ENCODE results near the gene SPSB1. TPM values are rescaled to one million over a fixed set of nuclear protein-coding genes. Genes with fewer than 3 reads are reported as not detected.

Gene SPSB1
- total and polyA plus RNA-seq, 2 donors from 2014 or later = 12.7 to 25.9 TPM

DNA sequence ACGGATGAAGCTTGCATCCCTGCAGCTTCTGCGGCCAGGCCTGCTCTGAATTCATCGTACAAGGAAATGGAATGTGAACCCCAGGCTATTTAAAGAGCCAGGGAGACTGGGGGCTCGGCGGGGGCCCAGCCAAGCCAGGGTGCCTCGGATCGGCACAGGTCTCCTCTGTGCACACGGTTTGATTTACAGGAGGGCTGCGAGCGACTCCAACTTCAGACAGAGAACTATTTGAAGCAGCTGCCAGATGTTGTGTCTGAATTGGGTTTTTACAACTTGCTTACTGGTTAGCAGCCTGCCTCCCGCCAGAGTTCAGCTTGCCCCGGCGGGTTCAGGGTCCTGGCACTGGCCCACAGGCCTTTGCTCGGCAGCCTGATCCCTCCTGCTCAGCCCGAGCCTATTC lies 83.2 kb downstream of the SPSB1 start:
- DNase-seq = peak; percentile 58 to 92 (median 65)
- Histone ChIP-seq H3K9ac (ENCODE audit: low read length in 3 of 3) (no peak overlapping the region), H3K27ac (ENCODE audit: low read depth in 2 of 2, low read length in 2 of 2) (peak overlapping the region; percentile 71 to 84), H3K4me3 (ENCODE audit: low read length in 3 of 3) (no peak overlapping the region), H3K4me1 (ENCODE audit: control insufficient read depth in 2 of 3, insufficient read depth in 2 of 3, low read depth in 1 of 3, low read length in 3 of 3) (peaks cover 0 to 14% (median 9%) of the 10 kb centered on the region in 3 donors), H3K9me3 (ENCODE audit: control insufficient read depth in 2 of 3, insufficient read depth in 1 of 3, low read length in 3 of 3) (no peaks in the 10 kb centered on the region), H3K27me3 (ENCODE audit: control insufficient read depth, insufficient read depth, low read length) (no peaks in the 10 kb centered on the region), H3K36me3 (ENCODE audit: control insufficient read depth in 2 of 3, insufficient read depth in 3 of 3, low read length in 3 of 3) (no peaks in the 10 kb centered on the region)
- no peak for FAIRE-seq
- TF ChIP-seq, protein P1, sequence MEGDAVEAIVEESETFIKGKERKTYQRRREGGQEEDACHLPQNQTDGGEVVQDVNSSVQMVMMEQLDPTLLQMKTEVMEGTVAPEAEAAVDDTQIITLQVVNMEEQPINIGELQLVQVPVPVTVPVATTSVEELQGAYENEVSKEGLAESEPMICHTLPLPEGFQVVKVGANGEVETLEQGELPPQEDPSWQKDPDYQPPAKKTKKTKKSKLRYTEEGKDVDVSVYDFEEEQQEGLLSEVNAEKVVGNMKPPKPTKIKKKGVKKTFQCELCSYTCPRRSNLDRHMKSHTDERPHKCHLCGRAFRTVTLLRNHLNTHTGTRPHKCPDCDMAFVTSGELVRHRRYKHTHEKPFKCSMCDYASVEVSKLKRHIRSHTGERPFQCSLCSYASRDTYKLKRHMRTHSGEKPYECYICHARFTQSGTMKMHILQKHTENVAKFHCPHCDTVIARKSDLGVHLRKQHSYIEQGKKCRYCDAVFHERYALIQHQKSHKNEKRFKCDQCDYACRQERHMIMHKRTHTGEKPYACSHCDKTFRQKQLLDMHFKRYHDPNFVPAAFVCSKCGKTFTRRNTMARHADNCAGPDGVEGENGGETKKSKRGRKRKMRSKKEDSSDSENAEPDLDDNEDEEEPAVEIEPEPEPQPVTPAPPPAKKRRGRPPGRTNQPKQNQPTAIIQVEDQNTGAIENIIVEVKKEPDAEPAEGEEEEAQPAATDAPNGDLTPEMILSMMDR (IDR thresholded peaks at IDR 0.05; ENCODE audit: borderline replicate concordance, extremely low read depth, insufficient read depth) = no peak
- intact Hi-C loops (cut with DNase I) = no loop called here

DNA sequence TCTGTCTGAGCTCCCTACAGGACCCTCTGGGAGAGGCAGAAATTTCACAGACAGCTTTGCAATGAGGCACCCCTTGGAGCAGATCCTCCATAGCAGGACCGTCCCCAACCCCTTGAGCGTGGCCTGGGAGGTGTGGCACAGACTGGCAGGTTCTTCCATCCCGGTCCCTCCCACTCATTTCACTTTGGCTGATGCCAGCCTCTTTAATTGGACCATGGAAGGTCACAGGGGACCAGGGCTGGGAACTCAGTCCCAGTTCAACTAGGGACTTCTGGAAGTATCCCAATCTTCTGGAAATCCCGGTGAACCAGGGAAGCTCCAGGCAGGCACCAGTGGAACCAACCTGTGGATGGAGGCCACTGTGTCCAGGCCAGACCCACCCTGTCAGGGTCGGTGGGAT lies 83.7 kb downstream of the SPSB1 start:
- H3K27me3 ChIP-seq (ENCODE audit: control insufficient read depth, insufficient read depth, low read length) = no peaks in the 10 kb centered on the region
- no peaks in the 10 kb centered on the region for H3K36me3 ChIP-seq (ENCODE audit: control insufficient read depth in 2 of 3, insufficient read depth in 3 of 3, low read length in 3 of 3)
- H3K4me1 ChIP-seq (ENCODE audit: control insufficient read depth in 2 of 3, insufficient read depth in 2 of 3, low read depth in 1 of 3, low read length in 3 of 3) = peaks cover 0 to 14% (median 9%) of the 10 kb centered on the region in 3 donors
- FAIRE-seq (no peak), DNase-seq (peak in 1 of 5 donors; percentile 38)
- no peaks in the 10 kb centered on the region for H3K9me3 ChIP-seq (ENCODE audit: control insufficient read depth in 2 of 3, insufficient read depth in 1 of 3, low read length in 3 of 3)
- H3K27ac ChIP-seq (ENCODE audit: low read depth in 2 of 2, low read length in 2 of 2) = peak overlapping the region; percentile 71 to 84
- TF ChIP-seq, protein P1 (IDR thresholded peaks at IDR 0.05; ENCODE audit: borderline replicate concordance, extremely low read depth, insufficient read depth) = no peak
- intact Hi-C loops (cut with DNase I) = no loop called here
- H3K9ac ChIP-seq (ENCODE audit: low read length in 3 of 3) = no peak overlapping the region
- no peak overlapping the region for H3K4me3 ChIP-seq (ENCODE audit: low read length in 3 of 3)

DNA sequence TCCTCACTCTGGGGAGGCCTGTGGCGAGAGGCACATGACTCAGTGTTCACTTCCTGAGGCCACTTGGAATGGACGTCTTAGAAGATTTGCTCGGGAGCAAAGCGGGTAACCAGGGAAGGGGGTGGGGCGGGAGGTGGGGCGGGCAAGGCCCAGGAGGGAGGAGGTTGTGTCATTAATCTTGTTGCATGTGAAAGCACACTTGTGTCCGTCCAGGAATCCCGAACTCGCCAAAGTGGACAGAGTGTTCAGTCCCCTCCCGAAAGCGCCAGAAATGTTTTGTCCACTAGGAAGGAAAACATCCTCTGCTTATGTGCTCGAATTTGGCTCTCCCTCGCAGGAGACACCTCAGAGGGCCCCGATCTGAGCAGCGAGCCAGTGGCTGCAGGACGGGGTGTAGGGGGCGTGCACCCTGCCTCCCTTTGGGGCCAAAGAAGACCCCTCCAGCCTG lies 84.2 kb downstream of the SPSB1 start:
- no peaks in the 10 kb centered on the region for H3K36me3 ChIP-seq (ENCODE audit: control insufficient read depth in 2 of 3, insufficient read depth in 3 of 3, low read length in 3 of 3)
- intact Hi-C loops (cut with DNase I) = no loop called here
- peak overlapping the region; percentile 71 to 84 for H3K27ac ChIP-seq (ENCODE audit: low read depth in 2 of 2, low read length in 2 of 2)
- FAIRE-seq (no peak), DNase-seq (peak in 3 of 5 donors; percentile 45 to 84 (median 67))
- H3K27me3 ChIP-seq (ENCODE audit: control insufficient read depth, insufficient read depth, low read length) = no peaks in the 10 kb centered on the region
- no peak overlapping the region for H3K4me3 ChIP-seq (ENCODE audit: low read length in 3 of 3)
- H3K4me1 ChIP-seq (ENCODE audit: control insufficient read depth in 2 of 3, insufficient read depth in 2 of 3, low read depth in 1 of 3, low read length in 3 of 3) = peaks cover 0 to 14% (median 8%) of the 10 kb centered on the region in 3 donors
- TF ChIP-seq, protein P1 (IDR thresholded peaks at IDR 0.05; ENCODE audit: borderline replicate concordance, extremely low read depth, insufficient read depth) = no peak
- H3K9me3 ChIP-seq (ENCODE audit: control insufficient read depth in 2 of 3, insufficient read depth in 1 of 3, low read length in 3 of 3) = no peaks in the 10 kb centered on the region
- H3K9ac ChIP-seq (ENCODE audit: low read length in 3 of 3) = no peak overlapping the region

DNA sequence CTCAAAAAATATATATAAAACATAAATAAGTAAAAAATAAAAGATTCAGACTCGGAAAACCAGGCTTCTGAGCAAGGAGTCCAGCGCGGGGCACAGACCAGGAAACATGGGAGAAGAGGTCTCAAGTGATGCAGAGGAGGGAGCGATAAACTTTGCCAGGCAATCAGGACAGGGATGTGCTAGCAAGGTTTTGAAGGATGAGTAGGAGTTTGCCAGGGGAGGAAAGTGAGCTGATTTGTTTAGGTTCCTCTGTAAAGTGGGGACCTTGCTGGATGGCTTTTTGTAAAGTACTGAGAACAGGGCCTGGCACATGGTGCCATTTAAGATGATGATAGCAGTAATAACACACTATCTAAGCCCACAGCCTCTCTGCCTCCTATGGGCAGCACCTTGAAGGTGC lies 86.1 kb downstream of the SPSB1 start:
- intact Hi-C loops (cut with DNase I) = no loop called here
- Histone ChIP-seq H3K27me3 (ENCODE audit: control insufficient read depth, insufficient read depth, low read length) (no peaks in the 10 kb centered on the region), H3K9me3 (ENCODE audit: control insufficient read depth in 2 of 3, insufficient read depth in 1 of 3, low read length in 3 of 3) (no peaks in the 10 kb centered on the region), H3K4me1 (ENCODE audit: control insufficient read depth in 2 of 3, insufficient read depth in 2 of 3, low read depth in 1 of 3, low read length in 3 of 3) (peaks cover 0 to 12% (median 2%) of the 10 kb centered on the region in 3 donors), H3K36me3 (ENCODE audit: control insufficient read depth in 2 of 3, insufficient read depth in 3 of 3, low read length in 3 of 3) (no peaks in the 10 kb centered on the region), H3K27ac (ENCODE audit: low read depth in 2 of 2, low read length in 2 of 2) (no peak overlapping the region), H3K9ac (ENCODE audit: low read length in 3 of 3) (no peak overlapping the region), H3K4me3 (ENCODE audit: low read length in 3 of 3) (no peak overlapping the region)
- DNase-seq (no peak), FAIRE-seq (no peak)
- TF ChIP-seq, protein P1 (IDR thresholded peaks at IDR 0.05; ENCODE audit: borderline replicate concordance, extremely low read depth, insufficient read depth) = no peak

All from kidney (tissue), 14 donors.